ENCODE results near the gene C1orf226. TPM values are rescaled to one million over a fixed set of nuclear protein-coding genes. Genes with fewer than 3 reads are reported as not detected.
A peak's percentile ranks its signal among the peaks of the same experiment; 100 is the strongest.

C1orf226 gene
- total and polyA plus RNA-seq, 2 experiments from 2014 or later, result 2.7 to 12.5 TPM

DNA sequence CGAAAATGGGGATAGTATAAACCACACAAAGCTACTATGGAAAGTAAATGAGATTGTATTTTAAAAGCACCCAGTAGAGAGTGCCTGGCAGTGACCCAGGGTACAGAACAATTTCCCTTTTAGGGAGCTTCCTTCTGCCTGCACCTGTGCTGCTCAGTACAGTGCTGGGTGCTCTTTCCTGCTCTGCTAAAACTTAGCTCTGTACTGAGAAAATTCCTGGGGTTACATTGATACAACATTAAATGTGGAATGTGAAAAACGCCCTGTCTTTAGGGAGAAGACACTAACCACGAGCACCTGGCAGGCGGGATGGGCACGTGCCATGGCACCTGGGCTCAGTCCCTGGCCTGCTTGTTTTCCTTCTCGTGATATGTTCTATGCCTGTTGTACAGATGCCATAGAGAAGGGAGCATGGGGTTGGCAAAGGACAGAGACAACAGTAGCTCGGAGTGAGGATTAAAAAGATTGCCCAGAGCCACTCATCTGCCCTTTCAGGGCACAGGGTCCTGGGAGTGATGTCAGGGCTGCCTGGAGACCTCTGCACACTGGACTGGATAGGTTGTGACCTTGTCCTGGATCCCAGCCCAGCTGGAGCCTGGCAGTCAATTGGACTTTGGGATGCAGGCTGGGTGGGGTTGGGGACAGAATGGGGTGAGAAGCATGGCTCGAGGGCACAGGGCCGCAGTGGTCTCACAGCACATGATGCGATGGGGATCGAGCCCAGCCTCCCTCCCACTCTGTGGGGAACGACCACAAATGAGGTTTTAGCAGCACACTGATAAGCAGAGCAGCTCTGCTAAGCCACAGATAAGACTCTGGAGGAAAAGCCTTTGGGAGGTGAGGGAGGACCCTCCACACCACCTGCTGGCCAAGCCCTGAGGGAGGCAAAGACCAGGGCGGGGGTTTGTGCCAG lies 9.1 kb upstream of the C1orf226 start:
- Histone ChIP-seq H2AFZ (no peak overlapping the region), H4K20me1 (replicated peaks; ENCODE audit: insufficient read depth) (no peaks in the 10 kb centered on the region), H3K4me2 (no peak overlapping the region), H3K4me1 (ENCODE audit: insufficient read depth) (no peaks in the 10 kb centered on the region), H3K27me3 (ENCODE audit: insufficient read depth) (no peaks in the 10 kb centered on the region), H3K79me2 (replicated peaks; ENCODE audit: insufficient read depth) (no peaks in the 10 kb centered on the region), H3K4me3 (no peak overlapping the region), H3K36me3 (ENCODE audit: insufficient read depth) (no peaks in the 10 kb centered on the region), H3K9me2 (ENCODE audit: insufficient read depth) (no peaks in the 10 kb centered on the region), H3F3A (replicated peaks; ENCODE audit: low read depth) (no peaks in the 10 kb centered on the region), H3K27ac (ENCODE audit: low read depth) (no peak overlapping the region)
- Mint-ChIP-seq H3K4me3 (no peak overlapping the region), H3K4me1 (no peaks in the 10 kb centered on the region; the same call in 2 of the 3 replicates), H3K36me3 (ENCODE audit: low read depth) (peaks cover 5% of the 10 kb centered on the region; the same call in 1 of the 3 replicates), H3K9me3 (no peaks in the 10 kb centered on the region), H3K27ac (no peak overlapping the region), H3K27me3 (ENCODE audit: insufficient read depth, low read depth, poor library complexity) (peaks cover 19% of the 10 kb centered on the region)
- no peak for TF ChIP-seq CREB1 (CRISPR knock-in tag; IDR thresholded peaks at IDR 0.05; ENCODE audit: low read depth)
- no peak for TF ChIP-seq NANOG (IDR thresholded peaks at IDR 0.05; ENCODE audit: borderline replicate concordance)
- no peak for TF ChIP-seq ZNF114 (CRISPR knock-in tag; IDR thresholded peaks at IDR 0.05)
- no peak for TF ChIP-seq JUNB (IDR thresholded peaks at IDR 0.05; ENCODE audit: unreplicated experiment)
- TF ChIP-seq, protein P1, sequence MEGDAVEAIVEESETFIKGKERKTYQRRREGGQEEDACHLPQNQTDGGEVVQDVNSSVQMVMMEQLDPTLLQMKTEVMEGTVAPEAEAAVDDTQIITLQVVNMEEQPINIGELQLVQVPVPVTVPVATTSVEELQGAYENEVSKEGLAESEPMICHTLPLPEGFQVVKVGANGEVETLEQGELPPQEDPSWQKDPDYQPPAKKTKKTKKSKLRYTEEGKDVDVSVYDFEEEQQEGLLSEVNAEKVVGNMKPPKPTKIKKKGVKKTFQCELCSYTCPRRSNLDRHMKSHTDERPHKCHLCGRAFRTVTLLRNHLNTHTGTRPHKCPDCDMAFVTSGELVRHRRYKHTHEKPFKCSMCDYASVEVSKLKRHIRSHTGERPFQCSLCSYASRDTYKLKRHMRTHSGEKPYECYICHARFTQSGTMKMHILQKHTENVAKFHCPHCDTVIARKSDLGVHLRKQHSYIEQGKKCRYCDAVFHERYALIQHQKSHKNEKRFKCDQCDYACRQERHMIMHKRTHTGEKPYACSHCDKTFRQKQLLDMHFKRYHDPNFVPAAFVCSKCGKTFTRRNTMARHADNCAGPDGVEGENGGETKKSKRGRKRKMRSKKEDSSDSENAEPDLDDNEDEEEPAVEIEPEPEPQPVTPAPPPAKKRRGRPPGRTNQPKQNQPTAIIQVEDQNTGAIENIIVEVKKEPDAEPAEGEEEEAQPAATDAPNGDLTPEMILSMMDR (conservative IDR thresholded peaks at IDR 0.05; ENCODE audit: low read depth in 2 of 2), result 0 out of 4 replicates have a peak, but pooled peaks of 1 of the 2 experiments have one; percentile 3
- TF ChIP-seq POLR2AphosphoS5 (IDR thresholded peaks at IDR 0.05; ENCODE audit: low read depth), result no peak
- TF ChIP-seq, protein P2, sequence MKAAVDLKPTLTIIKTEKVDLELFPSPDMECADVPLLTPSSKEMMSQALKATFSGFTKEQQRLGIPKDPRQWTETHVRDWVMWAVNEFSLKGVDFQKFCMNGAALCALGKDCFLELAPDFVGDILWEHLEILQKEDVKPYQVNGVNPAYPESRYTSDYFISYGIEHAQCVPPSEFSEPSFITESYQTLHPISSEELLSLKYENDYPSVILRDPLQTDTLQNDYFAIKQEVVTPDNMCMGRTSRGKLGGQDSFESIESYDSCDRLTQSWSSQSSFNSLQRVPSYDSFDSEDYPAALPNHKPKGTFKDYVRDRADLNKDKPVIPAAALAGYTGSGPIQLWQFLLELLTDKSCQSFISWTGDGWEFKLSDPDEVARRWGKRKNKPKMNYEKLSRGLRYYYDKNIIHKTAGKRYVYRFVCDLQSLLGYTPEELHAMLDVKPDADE (IDR thresholded peaks at IDR 0.05), result no peak
- DNase-seq (ENCODE audit: low spot score) (no peak), ATAC-seq (no peak)

DNA sequence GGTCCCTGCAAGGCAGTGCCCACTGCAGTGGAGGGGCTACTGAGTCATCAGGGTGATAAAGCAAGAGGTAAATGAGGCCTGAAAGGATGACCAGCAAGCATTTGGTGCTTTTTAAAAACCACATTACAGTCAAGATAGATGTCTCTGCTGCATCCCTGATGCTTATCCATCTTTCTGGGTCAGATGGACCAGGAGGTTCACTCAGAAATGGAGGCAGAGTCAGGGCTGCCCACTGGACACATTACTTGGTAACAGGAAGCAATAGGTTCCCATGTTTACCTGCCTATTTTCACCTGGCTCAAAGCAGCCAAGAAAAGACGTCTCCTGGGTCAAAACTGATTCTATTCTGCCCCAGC lies 8.5 kb upstream of the C1orf226 start:
- H3K27ac ChIP-seq (ENCODE audit: low read depth), result no peak overlapping the region
- H3K36me3 ChIP-seq (ENCODE audit: insufficient read depth), result no peaks in the 10 kb centered on the region
- Mint-ChIP-seq H3K4me3 (no peak overlapping the region), H3K27me3 (ENCODE audit: insufficient read depth, low read depth, poor library complexity) (peaks cover 13% of the 10 kb centered on the region), H3K36me3 (ENCODE audit: low read depth) (peaks cover 4% of the 10 kb centered on the region; the same call in 1 of the 3 replicates), H3K9me3 (no peaks in the 10 kb centered on the region), H3K27ac (no peak overlapping the region), H3K4me1 (no peaks in the 10 kb centered on the region; the same call in 2 of the 3 replicates)
- no peaks in the 10 kb centered on the region for H4K20me1 ChIP-seq (replicated peaks; ENCODE audit: insufficient read depth)
- no peak for TF ChIP-seq ZNF114 (CRISPR knock-in tag; IDR thresholded peaks at IDR 0.05)
- no peak overlapping the region for H2AFZ ChIP-seq
- no peaks in the 10 kb centered on the region for H3K27me3 ChIP-seq (ENCODE audit: insufficient read depth)
- H3K4me2 ChIP-seq, result no peak overlapping the region
- no peak overlapping the region for H3K4me3 ChIP-seq
- H3K79me2 ChIP-seq (replicated peaks; ENCODE audit: insufficient read depth), result no peaks in the 10 kb centered on the region
- ATAC-seq (no peak), DNase-seq (ENCODE audit: low spot score) (no peak)
- no peaks in the 10 kb centered on the region for H3K4me1 ChIP-seq (ENCODE audit: insufficient read depth)
- no peaks in the 10 kb centered on the region for H3K9me2 ChIP-seq (ENCODE audit: insufficient read depth)
- no peaks in the 10 kb centered on the region for H3F3A ChIP-seq (replicated peaks; ENCODE audit: low read depth)
